Measurements from ENCODE around the gene HOXD11. TPM values are rescaled to one million over a fixed set of nuclear protein-coding genes. Genes with fewer than 3 reads are reported as not detected.

HOXD11 gene
- total and polyA plus RNA-seq, 2 of the 4 experiments (the other 2 are of a cell fraction): not detected

- CTCF ChIA-PET: interaction anchor here (0.6 to 3.7 kb wide), 3 partner anchors 429 to 1599 kb away, joined by 4 to 20 read pairs (median 19); no protein-coding TSS in a partner anchor
- Histone ChIP-seq H3K27ac (ENCODE audit: insufficient read depth, low read length) (no peak overlapping the region), H3K18ac (ENCODE audit: low read depth, low read length) (no peak overlapping the region), H4K91ac (ENCODE audit: insufficient read depth, low read depth, low read length) (no peak overlapping the region), H2BK15ac (ENCODE audit: low read depth, low read length) (no peak overlapping the region), H4K5ac (ENCODE audit: low read depth, low read length) (no peak overlapping the region), H4K20me1 (ENCODE audit: insufficient read depth, low read length) (no peaks in the 10 kb centered on the region; the same call in 1 of the 2 replicates), H2BK5ac (ENCODE audit: low read depth, low read length, poor library complexity, severe bottlenecking) (no peak overlapping the region), H3K9me3 (ENCODE audit: control insufficient read depth, insufficient read depth, low read length) (peaks cover 3% of the 10 kb centered on the region; the same call in 1 of the 2 replicates), H3K4me3 (ENCODE audit: insufficient read depth, low read depth, low read length) (no peak overlapping the region), H2BK120ac (ENCODE audit: low read depth, low read length) (no peak overlapping the region), H3K23ac (ENCODE audit: low read depth, low read length) (no peak overlapping the region), H3K27me3 (ENCODE audit: control insufficient read depth, insufficient read depth, low read length) (peaks cover 90% of the 10 kb centered on the region), H3K4me1 (ENCODE audit: control insufficient read depth, insufficient read depth, low read length) (no peaks in the 10 kb centered on the region), H2AK5ac (ENCODE audit: low read depth, low read length) (no peak overlapping the region), H3K4me2 (ENCODE audit: low read depth, low read length) (no peak overlapping the region), H3K9ac (ENCODE audit: low read depth, low read length) (no peak overlapping the region), H3K79me1 (ENCODE audit: low read depth in 1 of 2, low read length in 2 of 2) (no peaks in the 10 kb centered on the region), H2AK9ac (replicated peaks; ENCODE audit: low read depth, low read length, poor library complexity) (no peak overlapping the region), H3K56ac (ENCODE audit: extremely low read depth, insufficient read depth, low read length) (no peak overlapping the region), H3K4ac (ENCODE audit: low read depth, low read length) (no peak overlapping the region), H2BK20ac (ENCODE audit: low read depth, low read length) (no peak overlapping the region), H3K9me1 (ENCODE audit: insufficient read depth, low read length) (no peaks in the 10 kb centered on the region), H3K36me3 (ENCODE audit: control insufficient read depth, insufficient read depth, low read length) (no peaks in the 10 kb centered on the region), H3K14ac (replicated peaks; ENCODE audit: low read depth, low read length) (no peak overlapping the region), H4K8ac (ENCODE audit: low read depth in 2 of 2, low read length in 2 of 2) (no peak overlapping the region), H2AFZ (replicated peaks; ENCODE audit: low read length, poor library complexity) (no peak overlapping the region)
- 0% methylated on average over 2 of the region's 9 CpGs; no CpG with 5 or more reads in 1 of the 2 experiments for WGBS, 2 experiments (ENCODE audit: extremely low coverage in 2 of 2, insufficient read length in 1 of 2)
- intact Hi-C loops (cut with micrococcal nuclease) (no loop called here), in situ Hi-C loops (cut with MboI; ENCODE audit: low sequenced_read_pairs) (loop anchor here (5.0 to 10.0 kb wide), 4 partner anchors 330 to 1030 kb away; no protein-coding TSS in a partner anchor), dilution Hi-C loops (cut with HindIII; ENCODE audit: low sequenced_read_pairs, unreplicated experiment) (no loop called here)
- ATAC-seq (ENCODE audit: low read depth) (no peak), DNase-seq (no peak)
- POLR2A ChIA-PET (ENCODE audit: unreplicated experiment): no interaction called here
- TF ChIP-seq MAFK (IDR thresholded peaks at IDR 0.05; ENCODE audit: low read depth, low read length): no peak
- no peak for TF ChIP-seq NFE2L2 (IDR thresholded peaks at IDR 0.05; ENCODE audit: low read depth, low read length)
- no peak for TF ChIP-seq ELK1 (IDR thresholded peaks at IDR 0.05; ENCODE audit: borderline replicate concordance, low read depth, low read length)
- TF ChIP-seq RCOR1 (IDR thresholded peaks at IDR 0.05; ENCODE audit: insufficient replicate concordance, low read length): no peak
- no peak for TF ChIP-seq CEBPB (IDR thresholded peaks at IDR 0.05; ENCODE audit: low read depth, low read length)
- no peak for TF ChIP-seq CTCF (conservative IDR thresholded peaks at IDR 0.05; ENCODE audit: low read depth, low read length)
- no TSS peak for BruUV-seq (replicated peaks)
Measured at GRCh38 chr2:176124947-176125771, 18.1 kb downstream of the HOXD11 start.
